K562 (cell line): ENCODE measurements around the gene GCSH. TPM values are rescaled to one million over a fixed set of nuclear protein-coding genes. Genes with fewer than 3 reads are reported as not detected.

ENCODE experiments used
- E2F8 ChIP-seq: fragments of 450-650 bp; IDR thresholded peaks from 2 replicates; pipeline ENCODE4 v1.7.1; 2018; ENCODE audit warnings: mild to moderate bottlenecking, low read depth; ENCODE audit not compliant: partially characterized antibody
- HEY1 ChIP-seq: fragments of 250-450 bp; sonication (Bioruptor Pico); IDR thresholded peaks from 2 replicates; pipeline ENCODE4 v1.5.0; 2020; ENCODE audit warnings: mild to moderate bottlenecking, moderate library complexity, borderline replicate concordance
- KLF1 ChIP-seq: fragments of 450-650 bp; IDR thresholded peaks from 2 replicates; pipeline ENCODE4 v1.6.1; 2016; ENCODE audit warnings: missing genetic modification characterization, missing compliant biosample characterization
- MCM5 ChIP-seq: fragments of 450-650 bp; IDR thresholded peaks from 2 replicates; pipeline ENCODE4 v1.6.1; 2016; ENCODE audit warnings: low read depth
- NFXL1 ChIP-seq: fragments of 450-650 bp; formaldehyde crosslinking; IDR thresholded peaks from 2 replicates; pipeline ENCODE4 v1.4.0; 2021; ENCODE audit warnings: mild to moderate bottlenecking
- RAD51 ChIP-seq: fragments of 450-650 bp; IDR thresholded peaks from 2 replicates; pipeline ENCODE4 v1.7.1; 2016; ENCODE audit warnings: low read depth, mild to moderate bottlenecking, borderline replicate concordance
- RERE ChIP-seq: sonication (generic); formaldehyde crosslinking; IDR thresholded peaks from 2 replicates; pipeline ENCODE4 v1.8.0; 2023; ENCODE audit warnings: missing genetic modification reagents, mild to moderate bottlenecking, borderline replicate concordance
- SP1 ChIP-seq: sonication (generic); formaldehyde crosslinking; IDR thresholded peaks from 2 replicates; pipeline ENCODE4 v1.8.1; 2022; ENCODE audit warnings: mild to moderate bottlenecking, missing genetic modification reagents
- TRIM24 ChIP-seq, 2 experiments: fragments of 450-650 bp; IDR thresholded peaks; 2 replicates each; pipeline ENCODE4 v1.6.1; 2016
- ZNF217 ChIP-seq: sonication (generic); formaldehyde crosslinking; IDR thresholded peaks from 2 replicates; pipeline ENCODE4 v1.8.0; 2022; ENCODE audit warnings: mild to moderate bottlenecking, missing genetic modification reagents
- polyA plus RNA-seq, 8 experiments: library from polyadenylated mRNA; depleted of rRNA in 4 of 8; stranded (reverse) in 5 of 8; unstranded in 3 of 8; fragments of >200 nt; fragmentation: Nextera tagmentation in 2 of 8; fragmentation: Illumina TruSeq in 1 of 8; extraction: Ambion mirVana in 2 of 8; extraction: Trizol in 1 of 8; gene quantifications; 2 replicates each; pipeline versions ENCODE4 v1.2.1 to v1.2.3, GENCODE V29; 2011 to 2014; ENCODE audit warnings: inconsistent platforms in 1 of 8, missing spikeins in 1 of 8
- total RNA-seq, 7 experiments: library from RNA; depleted of rRNA in 6 of 7; stranded (reverse); fragments of >200 nt in 6 of 7; fragmentation: Illumina TruSeq in 2 of 7; extraction: Trizol in 2 of 7; gene quantifications; 2 replicates each; pipeline versions ENCODE4 v1.2.1 to v1.2.3, GENCODE V29; 2011 to 2021; ENCODE audit warnings: low replicate concordance in 1 of 7
- TF ChIP-seq, protein P1 (sequence below): IDR thresholded peaks from 3 replicates; pipeline ENCODE4 v1.6.1; 2011; ENCODE audit warnings: borderline replicate concordance, mild to moderate bottlenecking; ENCODE audit not compliant: insufficient read length, insufficient read depth
- TF ChIP-seq, protein P2 (sequence below): fragments of 200-800 bp; sonication (Bioruptor generic); IDR thresholded peaks from 2 replicates; pipeline ENCODE4 v1.6.1; 2016; ENCODE audit warnings: missing genetic modification characterization, missing compliant biosample characterization

The GCSH gene
- total and polyA plus RNA-seq, 9 of the 15 experiments (the other 6 are each of a cell fraction or from before 2014, with no cell fraction given) = 35.0 to 121 (median 89.0) TPM

DNA sequence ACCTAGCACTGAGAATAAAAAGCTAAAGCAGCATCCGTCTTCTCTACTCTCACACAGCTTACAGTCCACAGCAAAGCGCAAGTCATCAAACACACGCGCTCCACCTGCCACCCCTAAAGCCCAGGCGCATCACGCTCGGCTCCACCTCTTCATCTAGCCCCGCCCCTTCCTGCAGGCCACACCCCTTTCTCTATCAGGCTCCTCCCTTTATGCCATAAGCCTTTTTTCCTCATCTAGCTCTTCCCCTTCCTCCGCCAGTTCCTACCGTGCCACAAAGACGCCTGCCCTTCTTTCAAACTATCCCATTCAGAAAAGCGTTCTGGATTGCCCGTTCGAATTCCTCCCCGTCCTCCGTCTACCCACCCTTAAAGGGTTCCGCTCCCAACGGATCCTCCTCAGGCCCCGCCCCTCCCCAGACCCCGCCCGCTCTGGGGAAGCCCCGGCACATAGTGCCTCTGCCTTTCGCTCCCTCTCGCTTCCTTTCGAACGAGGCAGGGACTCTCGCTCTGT is 19.6 kb downstream of the GCSH start (continued):
- TF ChIP-seq E2F8 = no peak
- TF ChIP-seq TRIM24 (IDR thresholded peaks at IDR 0.05) = peak; percentile 30 to 43; a peak in 2 of 4 replicates
- TF ChIP-seq RAD51 = no peak
- TF ChIP-seq MCM5 = no peak
- no peak for TF ChIP-seq ZNF217 (CRISPR knock-in tag)
- no peak for TF ChIP-seq KLF1 (tag)
- TF ChIP-seq, protein P1, sequence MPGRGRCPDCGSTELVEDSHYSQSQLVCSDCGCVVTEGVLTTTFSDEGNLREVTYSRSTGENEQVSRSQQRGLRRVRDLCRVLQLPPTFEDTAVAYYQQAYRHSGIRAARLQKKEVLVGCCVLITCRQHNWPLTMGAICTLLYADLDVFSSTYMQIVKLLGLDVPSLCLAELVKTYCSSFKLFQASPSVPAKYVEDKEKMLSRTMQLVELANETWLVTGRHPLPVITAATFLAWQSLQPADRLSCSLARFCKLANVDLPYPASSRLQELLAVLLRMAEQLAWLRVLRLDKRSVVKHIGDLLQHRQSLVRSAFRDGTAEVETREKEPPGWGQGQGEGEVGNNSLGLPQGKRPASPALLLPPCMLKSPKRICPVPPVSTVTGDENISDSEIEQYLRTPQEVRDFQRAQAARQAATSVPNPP = no peak
- TF ChIP-seq HEY1 = no peak
- TF ChIP-seq, protein P2, sequence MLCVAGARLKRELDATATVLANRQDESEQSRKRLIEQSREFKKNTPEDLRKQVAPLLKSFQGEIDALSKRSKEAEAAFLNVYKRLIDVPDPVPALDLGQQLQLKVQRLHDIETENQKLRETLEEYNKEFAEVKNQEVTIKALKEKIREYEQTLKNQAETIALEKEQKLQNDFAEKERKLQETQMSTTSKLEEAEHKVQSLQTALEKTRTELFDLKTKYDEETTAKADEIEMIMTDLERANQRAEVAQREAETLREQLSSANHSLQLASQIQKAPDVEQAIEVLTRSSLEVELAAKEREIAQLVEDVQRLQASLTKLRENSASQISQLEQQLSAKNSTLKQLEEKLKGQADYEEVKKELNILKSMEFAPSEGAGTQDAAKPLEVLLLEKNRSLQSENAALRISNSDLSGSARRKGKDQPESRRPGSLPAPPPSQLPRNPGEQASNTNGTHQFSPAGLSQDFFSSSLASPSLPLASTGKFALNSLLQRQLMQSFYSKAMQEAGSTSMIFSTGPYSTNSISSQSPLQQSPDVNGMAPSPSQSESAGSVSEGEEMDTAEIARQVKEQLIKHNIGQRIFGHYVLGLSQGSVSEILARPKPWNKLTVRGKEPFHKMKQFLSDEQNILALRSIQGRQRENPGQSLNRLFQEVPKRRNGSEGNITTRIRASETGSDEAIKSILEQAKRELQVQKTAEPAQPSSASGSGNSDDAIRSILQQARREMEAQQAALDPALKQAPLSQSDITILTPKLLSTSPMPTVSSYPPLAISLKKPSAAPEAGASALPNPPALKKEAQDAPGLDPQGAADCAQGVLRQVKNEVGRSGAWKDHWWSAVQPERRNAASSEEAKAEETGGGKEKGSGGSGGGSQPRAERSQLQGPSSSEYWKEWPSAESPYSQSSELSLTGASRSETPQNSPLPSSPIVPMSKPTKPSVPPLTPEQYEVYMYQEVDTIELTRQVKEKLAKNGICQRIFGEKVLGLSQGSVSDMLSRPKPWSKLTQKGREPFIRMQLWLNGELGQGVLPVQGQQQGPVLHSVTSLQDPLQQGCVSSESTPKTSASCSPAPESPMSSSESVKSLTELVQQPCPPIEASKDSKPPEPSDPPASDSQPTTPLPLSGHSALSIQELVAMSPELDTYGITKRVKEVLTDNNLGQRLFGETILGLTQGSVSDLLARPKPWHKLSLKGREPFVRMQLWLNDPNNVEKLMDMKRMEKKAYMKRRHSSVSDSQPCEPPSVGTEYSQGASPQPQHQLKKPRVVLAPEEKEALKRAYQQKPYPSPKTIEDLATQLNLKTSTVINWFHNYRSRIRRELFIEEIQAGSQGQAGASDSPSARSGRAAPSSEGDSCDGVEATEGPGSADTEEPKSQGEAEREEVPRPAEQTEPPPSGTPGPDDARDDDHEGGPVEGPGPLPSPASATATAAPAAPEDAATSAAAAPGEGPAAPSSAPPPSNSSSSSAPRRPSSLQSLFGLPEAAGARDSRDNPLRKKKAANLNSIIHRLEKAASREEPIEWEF (CRISPR knock-in tag) = no peak
- no peak for TF ChIP-seq SP1 (CRISPR knock-in tag)
- 0 out of 2 replicates have a peak, but pooled peaks have one; percentile 63 for TF ChIP-seq RERE (CRISPR knock-in tag)
- TF ChIP-seq NFXL1 (CRISPR knock-in tag) = no peak
